GM21619 (cell line): Measurements from ENCODE around the gene ZNF649.
A peak's percentile ranks its signal among the peaks of the same experiment; 100 is the strongest.

ENCODE experiments used
- ATAC-seq: cut with Tn5 transposase; IDR thresholded peaks from one replicate; pipeline ENCODE4 v1.9.1; 2021; ENCODE audit not compliant: unreplicated experiment

The ZNF649 gene

DNA sequence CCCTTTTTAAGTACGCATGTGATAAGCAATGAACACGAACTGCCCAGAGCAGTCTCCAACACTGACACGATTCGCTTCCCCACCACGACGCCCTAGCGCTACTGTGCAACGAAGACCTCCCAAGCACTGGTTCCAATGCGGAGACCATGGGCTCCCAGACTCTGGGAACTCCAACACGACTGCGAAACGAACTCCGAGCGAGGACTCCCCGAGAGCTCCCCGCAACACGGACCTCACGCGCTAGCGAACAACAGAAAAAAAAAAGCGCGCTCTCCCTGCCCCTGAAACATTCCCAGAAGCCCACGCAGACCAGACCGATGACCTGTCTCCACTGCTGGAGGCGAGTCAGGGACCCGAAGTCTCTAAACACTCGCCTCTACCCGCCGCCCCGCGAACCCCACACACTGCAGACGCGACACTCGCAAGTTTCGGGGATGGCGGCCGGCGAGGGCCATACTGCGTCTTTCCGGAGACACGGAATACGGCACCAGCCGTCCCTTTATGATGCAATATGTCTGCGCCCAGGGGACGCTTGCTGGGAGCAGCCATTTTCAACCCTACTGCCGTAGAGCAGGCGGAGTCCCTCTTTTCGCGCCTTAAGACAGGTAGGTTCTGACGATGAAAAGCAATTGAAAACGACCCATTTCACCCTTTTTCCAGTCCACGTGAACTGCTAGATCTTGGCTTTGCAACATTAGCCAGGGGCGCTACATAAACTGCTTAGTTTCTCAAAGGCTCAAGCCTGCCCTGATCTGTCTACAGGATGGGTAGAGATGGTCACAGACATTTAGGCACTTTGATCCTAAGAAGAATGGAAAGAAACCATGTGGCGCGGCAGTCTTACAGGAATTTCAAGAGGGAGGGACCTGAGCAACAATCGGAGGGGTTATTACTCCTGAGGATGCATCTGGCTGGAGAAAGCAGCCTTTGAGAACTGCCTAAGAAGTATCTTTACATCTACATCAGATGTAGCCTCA lies 17.0 kb downstream of the ZNF649 start, which contains the start of gene ZNF577:
Gene ZNF577 (minus strand): TSS at position 430 of the 977 bp plus-strand sequence. CDS start 7,569 bp downstream, outside the sequence.
- peak; percentile 42 for ATAC-seq

DNA sequence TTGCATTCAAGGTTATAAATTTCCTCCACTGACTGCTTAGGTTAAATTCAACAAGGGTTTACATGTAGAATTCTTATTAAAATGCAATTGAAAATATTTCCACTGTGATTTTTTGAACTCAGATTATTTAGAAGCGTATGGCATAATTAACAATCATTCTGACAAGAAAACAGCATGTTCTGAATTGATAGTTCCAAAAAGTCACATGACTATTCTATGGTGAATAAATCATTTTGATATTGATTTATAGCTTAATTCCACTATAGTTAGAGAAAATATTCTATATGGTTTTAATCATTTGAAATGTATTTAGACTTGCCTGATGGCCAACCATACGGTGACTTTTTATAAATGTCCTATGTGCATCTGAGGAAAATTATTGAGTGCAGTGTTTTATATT lies 20.1 kb downstream of the ZNF649 start:
- no peak for ATAC-seq

DNA sequence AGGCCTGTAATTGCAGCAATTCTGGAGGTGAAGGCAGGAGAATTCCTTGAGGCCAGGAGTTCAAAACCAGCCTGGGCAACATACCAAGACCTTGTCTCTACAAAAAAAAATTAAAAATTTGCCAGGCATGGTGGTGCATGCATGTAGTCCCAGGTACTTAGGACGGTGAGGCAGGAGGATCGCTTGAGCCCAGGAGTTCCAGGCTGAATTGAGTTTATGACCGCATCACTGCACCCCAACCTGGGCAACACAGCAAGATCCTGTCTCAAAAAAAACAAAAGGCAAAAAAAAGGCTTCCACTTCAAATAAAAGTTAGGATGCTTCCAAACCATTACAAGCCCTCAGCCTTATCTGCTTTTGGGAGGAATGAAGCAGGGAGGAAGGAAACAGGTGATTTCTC lies 22.3 kb downstream of the ZNF649 start:
- no peak for ATAC-seq

DNA sequence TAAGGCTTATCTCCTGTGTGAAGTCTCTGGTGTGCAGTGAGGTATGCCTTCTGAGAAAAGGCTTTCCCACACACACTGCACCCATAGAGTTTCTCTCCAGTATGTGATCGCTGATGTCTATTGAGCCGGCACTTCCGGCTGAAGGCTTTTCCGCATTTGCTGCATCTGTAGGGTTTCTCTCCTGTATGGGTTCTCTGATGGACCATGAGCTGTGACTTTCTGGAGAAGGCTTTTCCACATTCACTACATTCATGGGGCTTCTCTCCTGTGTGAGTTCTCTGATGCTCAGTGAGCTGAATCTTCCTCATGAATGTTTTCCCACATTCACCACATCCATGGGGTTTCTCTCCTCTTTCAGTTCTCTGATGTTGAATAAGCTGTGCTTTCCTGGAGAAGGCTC lies 31.7 kb downstream of the ZNF649 start:
- no peak for ATAC-seq

DNA sequence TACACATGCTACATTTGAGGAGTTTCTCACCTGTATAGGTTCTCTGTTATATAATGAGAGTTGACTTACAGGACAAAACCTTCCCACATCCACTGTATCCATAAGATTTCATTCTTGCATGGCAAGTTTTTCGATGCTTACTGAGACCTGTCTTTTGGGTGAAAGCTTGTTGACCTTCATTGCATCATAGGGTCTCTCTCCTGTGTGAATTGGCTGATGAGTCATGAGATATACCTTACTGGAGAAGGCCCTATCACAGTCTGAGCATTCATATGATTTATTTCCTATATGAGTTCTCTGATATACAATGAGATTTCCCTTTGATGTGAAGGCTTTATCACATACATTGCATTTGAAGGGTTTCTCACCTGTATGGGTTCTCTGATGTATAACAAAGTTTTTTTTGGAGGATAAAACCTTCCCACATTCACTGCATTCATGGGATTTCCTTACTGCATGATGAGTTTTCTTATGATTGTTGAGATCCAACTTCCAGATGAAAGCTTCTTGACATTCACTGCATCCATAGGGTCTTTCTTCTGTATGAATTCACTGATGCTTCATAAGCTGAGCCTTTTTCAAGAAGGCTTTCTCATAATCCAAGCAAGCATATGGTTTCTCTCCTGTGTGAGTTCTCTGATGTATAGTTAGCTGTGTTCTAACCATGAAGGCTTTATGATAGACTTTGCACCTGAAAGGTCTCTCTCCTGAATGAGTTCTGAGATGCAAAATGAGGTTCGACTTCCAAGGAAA lies 42.8 kb downstream of the ZNF649 start:
- no peak for ATAC-seq
